ENCODE data around the gene SYT10.

GRCh38 chr12:33450480-33450879 lies 10.9 kb upstream of the SYT10 start:
- no peak for TF ChIP-seq GATA2 (IDR thresholded peaks at IDR 0.05; ENCODE audit: low read depth, low read length)
- TF ChIP-seq GATA3 (IDR thresholded peaks at IDR 0.05; ENCODE audit: low read depth, low read length): no peak

Data from SH-SY5Y (cell line).